HG03575 (cell line): Measurements from ENCODE around the gene GTF2H2.
"Not testable (repeated sequence)": the region's sequence is repeated elsewhere in the genome, so short reads cannot be mapped to it uniquely, and the experiment has no call there.

Source experiments
- ATAC-seq: cut with Tn5 transposase; IDR thresholded peaks from one replicate; pipeline ENCODE4 v1.9.1; 2021; ENCODE audit not compliant: unreplicated experiment, insufficient number of reproducible peaks, low FRiP score; ENCODE audit errors: extremely low read depth

Gene GTF2H2

GRCh38 chr5:71018376-71019005, 49.0 kb downstream of the GTF2H2 start:
- ATAC-seq = not testable (repeated sequence)

- no peak for ATAC-seq
Measured at GRCh38 chr5:71014176-71014575, 53.3 kb downstream of the GTF2H2 start.

GRCh38 chr5:71013575-71013974, 53.9 kb downstream of the GTF2H2 start:
- ATAC-seq = no peak

- no peak for ATAC-seq
Measured at GRCh38 chr5:71011194-71011792, 56.2 kb downstream of the GTF2H2 start.

GRCh38 chr5:71006983-71007382, 60.5 kb downstream of the GTF2H2 start:
- ATAC-seq = not testable (repeated sequence)
